ENCODE results near the gene TRAF6. TPM values are rescaled to one million over a fixed set of nuclear protein-coding genes. Genes with fewer than 3 reads are reported as not detected.

TRAF6 gene
- total and polyA plus RNA-seq, 2 experiments from 2014 or later: 4.2 to 10.5 TPM

GRCh38 chr11:36443661-36444060, 66.4 kb downstream of the TRAF6 start:
- H3K27ac Mint-ChIP-seq: no peak overlapping the region
- Histone ChIP-seq H3K36me3 (ENCODE audit: insufficient read depth) (no peaks in the 10 kb centered on the region), H3K27me3 (ENCODE audit: insufficient read depth) (no peaks in the 10 kb centered on the region), H2AFZ (no peak overlapping the region), H3K79me2 (replicated peaks; ENCODE audit: insufficient read depth) (no peaks in the 10 kb centered on the region), H4K20me1 (replicated peaks; ENCODE audit: insufficient read depth) (no peaks in the 10 kb centered on the region), H3F3A (replicated peaks; ENCODE audit: low read depth) (no peaks in the 10 kb centered on the region), H3K4me3 (no peak overlapping the region), H3K9me2 (ENCODE audit: insufficient read depth) (no peaks in the 10 kb centered on the region), H3K27ac (ENCODE audit: low read depth) (no peak overlapping the region), H3K4me1 (ENCODE audit: insufficient read depth) (no peaks in the 10 kb centered on the region), H3K4me2 (no peak overlapping the region)
- ATAC-seq: no peak
- DNase-seq (ENCODE audit: low spot score): no peak
- peaks cover 2% of the 10 kb centered on the region for H3K27me3 Mint-ChIP-seq (ENCODE audit: insufficient read depth, low read depth, poor library complexity)
- peaks cover 15% of the 10 kb centered on the region for H3K36me3 Mint-ChIP-seq (ENCODE audit: low read depth)
- no peak overlapping the region for H3K4me3 Mint-ChIP-seq
- H3K9me3 Mint-ChIP-seq: peaks cover 5% of the 10 kb centered on the region; the same call in 2 of the 3 replicates
- TF ChIP-seq NANOG (IDR thresholded peaks at IDR 0.05; ENCODE audit: borderline replicate concordance) (no peak), CTCF (conservative IDR thresholded peaks at IDR 0.05; ENCODE audit: low read depth in 2 of 2) (no peak), EZH2phosphoT487 (IDR thresholded peaks at IDR 0.05; ENCODE audit: unreplicated experiment) (no peak), ETS1 (IDR thresholded peaks at IDR 0.05) (no peak), POLR2AphosphoS5 (IDR thresholded peaks at IDR 0.05; ENCODE audit: low read depth) (no peak), JUNB (IDR thresholded peaks at IDR 0.05; ENCODE audit: unreplicated experiment) (no peak), STAT1 (IDR thresholded peaks at IDR 0.05; ENCODE audit: unreplicated experiment) (no peak), ZNF462 (CRISPR knock-in tag; IDR thresholded peaks at IDR 0.05) (no peak), ZNF331 (CRISPR knock-in tag; IDR thresholded peaks at IDR 0.05; ENCODE audit: low read depth) (no peak), CREB1 (CRISPR knock-in tag; IDR thresholded peaks at IDR 0.05; ENCODE audit: low read depth) (no peak), EZH2 (IDR thresholded peaks at IDR 0.05; ENCODE audit: low read depth, unreplicated experiment) (no peak), REST (IDR thresholded peaks at IDR 0.05; ENCODE audit: unreplicated experiment) (no peak)
- H3K4me1 Mint-ChIP-seq: peaks cover 7% of the 10 kb centered on the region; the same call in 2 of the 3 replicates

All from GM23338 (cell line).